NCI-H1436 (cell line): ENCODE results near the gene RNF220.
"Not testable (repeated sequence)": the region's sequence is repeated elsewhere in the genome, so short reads cannot be mapped to it uniquely, and the experiment has no call there.

ENCODE experiments used
- DNase-seq: peaks from one replicate; lab custom pipeline; 2025; lab: John Stamatoyannopoulos, UW

The RNF220 gene

DNA sequence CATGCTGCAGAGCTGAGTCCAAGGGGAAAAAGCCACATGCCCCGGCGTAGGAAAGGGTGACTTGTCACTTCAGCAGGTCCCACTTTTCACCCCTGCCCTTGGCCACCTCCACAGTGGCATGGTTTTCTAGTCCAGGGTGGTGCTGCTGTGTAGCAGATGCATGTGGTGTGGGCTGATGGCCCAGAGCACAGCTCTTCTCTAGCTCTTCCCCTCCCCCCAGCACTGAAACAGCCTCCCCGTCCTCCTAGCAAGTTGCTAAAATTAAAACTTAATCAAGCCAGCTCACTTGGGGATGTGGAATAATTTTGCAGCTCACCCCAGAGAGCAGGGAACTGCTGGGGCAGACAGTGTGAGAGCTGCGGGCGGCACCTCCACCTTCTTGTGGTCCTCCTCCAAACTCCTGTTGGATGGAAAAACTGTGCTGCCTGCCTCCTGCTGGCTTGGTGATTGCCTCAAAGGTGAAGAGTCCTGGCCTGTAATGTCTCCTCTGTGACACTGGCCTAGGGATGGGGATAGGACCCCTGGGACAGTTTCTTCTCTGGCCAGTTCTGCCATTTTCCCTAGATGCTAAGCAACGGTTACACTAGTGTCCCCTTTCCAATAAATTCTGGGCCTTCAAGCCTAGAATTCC, 91.6 kb downstream of the RNF220 start:
- no peak for DNase-seq

- no peak for DNase-seq
Measured at GRCh38 chr1:44497422-44498170, 92.5 kb downstream of the RNF220 start.

DNA sequence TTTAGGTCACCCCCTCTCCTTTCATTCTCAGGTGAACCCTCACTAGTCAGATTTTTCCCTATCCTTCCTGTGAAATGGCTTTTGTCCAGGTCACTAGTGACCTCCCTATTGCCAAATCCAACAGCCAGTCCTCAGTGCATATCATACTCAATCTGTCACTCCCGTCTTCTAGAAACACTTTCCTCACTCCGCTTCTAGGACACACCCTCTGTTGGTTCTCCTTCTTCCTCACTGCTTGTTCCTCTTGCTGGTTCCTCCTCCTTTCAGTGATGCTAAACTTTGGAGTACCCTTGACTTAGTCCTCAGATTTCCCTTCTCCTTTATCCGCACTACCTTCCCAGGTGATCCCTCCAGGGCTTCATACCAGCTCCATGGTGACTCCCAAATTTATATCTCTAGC, 94.3 kb downstream of the RNF220 start:
- DNase-seq, result no peak

- no peak for DNase-seq
Measured at GRCh38 chr1:44500181-44501046, 95.4 kb downstream of the RNF220 start.

- no peak for DNase-seq
Measured at GRCh38 chr1:44501047-44501890, 96.2 kb downstream of the RNF220 start.

DNA sequence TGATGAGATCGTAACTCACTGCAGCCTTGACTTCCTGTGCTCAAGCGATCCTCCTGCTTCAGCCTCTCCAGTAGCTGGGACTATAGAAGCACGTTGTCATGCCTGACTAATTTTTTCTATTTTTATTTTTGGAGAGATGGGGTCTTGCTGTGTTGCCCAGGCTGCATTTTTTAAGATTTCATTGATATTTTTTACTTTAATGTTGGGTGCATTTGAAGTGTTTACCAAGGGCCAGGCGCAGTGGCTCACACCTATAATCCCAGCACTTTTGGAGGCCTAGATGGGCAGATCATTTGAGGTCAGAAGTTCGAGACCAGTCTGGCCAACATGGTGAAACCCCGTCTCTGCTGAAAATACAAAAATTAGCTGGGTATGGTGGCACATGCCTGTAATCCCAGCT, 97.8 kb downstream of the RNF220 start:
- not testable (repeated sequence) for DNase-seq

- DNase-seq, result no peak
Measured at GRCh38 chr1:44503625-44504024, 98.6 kb downstream of the RNF220 start.

DNA sequence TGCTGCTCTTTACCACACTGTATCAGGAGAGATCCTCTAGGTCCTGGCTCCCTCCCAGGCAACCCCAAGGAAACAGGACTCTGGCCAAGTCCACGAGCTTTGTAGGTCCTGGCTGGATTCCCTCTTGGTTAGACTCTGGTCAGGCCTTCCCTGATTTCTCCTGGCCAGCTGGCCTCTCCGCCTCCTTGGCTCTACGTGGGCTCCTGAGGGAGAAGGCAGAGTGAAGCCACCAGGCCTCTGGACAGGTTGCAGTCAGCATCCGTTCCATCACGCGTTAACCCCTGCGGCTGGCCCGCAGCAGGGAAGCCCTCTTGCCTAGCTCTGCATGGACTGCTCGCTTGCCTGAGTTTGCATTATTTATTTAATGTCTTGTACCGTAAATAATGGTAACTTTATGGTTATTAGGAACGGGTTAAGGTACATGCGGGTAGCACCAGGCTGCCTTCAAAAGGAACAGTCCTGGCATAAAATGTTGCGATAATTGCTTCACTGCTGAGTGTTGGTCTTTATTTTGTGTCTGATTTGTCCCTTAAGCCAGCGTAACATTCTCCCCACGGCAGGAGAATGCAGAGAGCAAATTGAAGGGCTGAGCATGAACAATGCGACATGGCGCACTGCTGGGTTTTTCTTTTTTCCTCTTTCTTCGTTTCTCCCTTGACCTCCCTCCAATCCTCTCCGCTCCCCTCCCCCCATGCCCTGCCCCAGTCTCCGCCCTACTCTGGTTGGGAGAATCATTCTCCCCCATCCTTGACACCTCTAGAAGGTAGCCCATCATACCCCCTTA, 100.3 kb downstream of the RNF220 start:
- no peak for DNase-seq

DNA sequence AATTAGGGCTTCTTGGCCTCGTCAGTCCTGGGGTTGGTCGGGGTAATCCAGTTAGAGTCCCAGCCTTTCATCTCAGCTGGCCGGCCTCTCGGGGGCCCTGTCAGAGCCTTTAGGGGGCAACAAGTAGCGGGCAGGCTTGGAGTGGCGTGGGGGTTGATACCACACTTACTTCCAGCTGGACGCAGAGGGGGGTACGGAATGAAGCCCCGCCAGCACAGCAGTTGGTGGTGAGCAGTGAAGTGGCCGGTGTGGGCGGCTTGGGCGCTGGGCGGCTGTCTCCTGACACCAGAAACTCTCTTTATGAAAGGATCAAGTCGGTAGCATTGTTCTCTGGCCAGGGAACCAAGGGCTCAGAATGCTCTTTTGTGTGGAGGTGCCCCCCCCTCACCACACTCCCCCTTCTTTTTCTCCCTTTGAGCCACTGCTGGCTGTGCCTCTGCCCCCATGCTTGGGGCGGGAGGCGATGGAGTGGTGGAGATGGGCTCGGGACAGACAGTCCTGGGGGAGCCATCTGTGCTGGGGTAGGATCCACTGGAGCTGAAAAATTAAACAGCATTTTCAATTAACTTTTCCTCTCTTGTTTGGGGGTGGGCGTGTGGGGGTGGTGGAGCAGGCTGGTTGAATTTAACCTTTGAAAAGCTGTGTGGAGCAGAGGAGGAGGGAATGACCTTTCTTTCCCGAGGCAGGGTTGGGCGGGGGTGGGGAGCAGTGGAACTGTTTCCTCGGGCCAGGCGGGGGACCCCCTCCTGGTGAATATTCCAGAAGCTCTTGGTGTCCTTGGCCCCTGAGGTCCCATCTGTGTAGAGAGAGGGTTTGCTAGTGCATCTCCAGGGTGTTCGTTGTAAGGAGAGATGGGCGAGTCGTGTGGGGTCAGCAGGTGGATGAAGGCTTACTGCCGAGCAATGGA, 102.7 kb downstream of the RNF220 start:
- no peak for DNase-seq

GRCh38 chr1:44508397-44508745, 103.3 kb downstream of the RNF220 start:
- DNase-seq, result no peak

DNA sequence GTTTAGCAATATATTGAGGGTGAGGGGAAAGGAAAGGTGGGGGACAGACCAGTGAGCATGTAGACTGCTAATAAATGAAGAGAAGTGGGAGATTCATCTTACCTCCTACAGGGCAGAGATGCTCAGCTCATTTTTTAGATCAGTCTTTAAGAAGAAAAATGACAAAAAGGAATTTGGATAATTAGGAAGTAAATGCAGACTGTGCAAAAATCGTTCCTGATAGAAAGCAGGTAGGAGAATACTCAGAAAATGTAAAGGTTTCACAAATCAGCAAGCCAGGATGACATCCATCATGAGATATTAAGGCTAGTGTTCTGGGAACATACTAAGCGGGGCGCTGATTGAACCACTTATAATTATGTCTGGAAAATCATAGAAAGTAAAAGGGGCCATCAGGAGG, 106.3 kb downstream of the RNF220 start:
- no peak for DNase-seq

DNA sequence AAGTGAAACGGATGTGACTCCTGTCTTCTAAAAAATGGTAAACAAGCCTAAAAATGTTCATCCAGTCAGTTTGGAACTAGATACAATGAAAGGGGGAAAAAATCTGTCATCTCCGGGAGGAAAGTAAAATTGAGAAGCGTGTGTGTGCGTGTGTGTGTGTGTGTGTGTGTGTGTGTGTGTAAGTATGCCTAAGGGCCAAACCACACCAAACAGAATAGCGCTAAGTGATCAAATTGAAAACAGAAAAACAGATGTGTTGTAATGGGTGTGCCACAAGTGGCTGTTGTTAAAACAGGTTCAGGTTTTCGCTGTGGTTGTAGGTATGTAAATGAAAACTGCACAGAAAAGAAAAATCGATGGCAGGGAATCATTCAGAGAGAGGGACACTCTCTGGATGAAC, 106.7 kb downstream of the RNF220 start:
- DNase-seq, result no peak

DNA sequence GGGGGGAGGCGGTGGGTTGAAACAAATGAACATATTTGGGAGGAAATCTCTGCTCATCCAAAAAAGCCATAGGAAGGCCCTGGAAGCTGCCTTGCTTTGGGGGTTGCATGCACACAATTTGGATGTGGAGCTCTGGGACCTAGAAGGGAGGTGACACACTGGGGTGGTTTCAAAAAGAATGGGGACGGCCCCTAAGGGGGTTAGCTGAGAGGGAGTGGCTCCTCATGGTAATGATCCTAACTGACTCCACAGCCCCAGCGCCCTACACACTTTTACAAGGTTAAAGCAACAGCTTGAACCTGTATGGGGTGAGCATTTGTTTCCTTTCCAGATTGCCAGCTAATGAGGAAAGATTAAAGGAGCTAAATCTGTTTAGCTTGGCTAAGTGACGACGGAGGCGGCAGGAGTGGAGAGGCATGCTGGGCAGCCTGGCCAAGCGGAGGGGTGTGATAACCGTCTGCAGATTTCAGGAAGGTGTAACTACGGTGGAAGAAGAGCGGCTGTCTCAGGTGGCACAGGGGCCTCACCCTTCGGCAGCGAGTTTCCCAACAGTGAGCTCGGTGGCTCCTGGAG, 107.3 kb downstream of the RNF220 start:
- no peak for DNase-seq

DNA sequence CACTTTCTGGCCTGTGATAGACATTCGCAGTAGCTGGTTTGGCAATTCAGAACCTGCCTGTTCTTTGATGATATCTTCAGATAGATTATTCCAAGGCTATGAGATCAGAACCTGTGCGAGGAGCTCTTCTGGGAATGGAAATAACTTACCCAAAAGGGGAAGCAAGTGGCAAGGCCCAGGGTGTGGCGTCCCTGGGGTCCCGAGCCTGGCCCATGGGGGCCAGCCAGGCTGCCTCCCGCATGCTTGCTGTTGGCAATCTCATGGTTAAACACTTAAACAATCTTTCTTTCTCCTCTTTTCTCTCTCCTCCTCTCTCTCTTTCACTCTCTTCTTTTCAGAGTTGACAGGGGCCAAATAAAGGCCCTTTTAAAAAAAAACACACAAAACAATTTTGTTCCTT, 108.1 kb downstream of the RNF220 start:
- no peak for DNase-seq

- no peak for DNase-seq
Measured at GRCh38 chr1:44514673-44515072, 109.6 kb downstream of the RNF220 start.

DNA sequence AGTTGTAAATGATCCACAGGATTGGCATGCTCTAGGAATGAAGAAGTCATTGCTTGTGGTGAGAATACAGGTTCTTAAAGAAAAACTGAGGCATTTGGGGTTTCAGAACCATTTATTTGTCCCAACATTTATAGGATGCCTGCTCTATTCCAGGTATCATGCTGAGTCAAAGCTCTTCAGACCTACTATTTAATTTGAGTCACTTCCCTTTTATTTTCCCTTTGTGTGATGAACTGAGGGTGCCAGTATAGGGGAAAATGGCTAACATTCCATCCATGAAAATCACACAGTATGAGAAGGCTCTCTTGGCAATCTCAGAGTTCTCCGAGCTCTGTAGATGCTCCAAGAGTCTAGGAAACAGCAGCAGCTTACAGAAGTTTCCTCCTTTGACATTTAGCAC, 110.4 kb downstream of the RNF220 start:
- DNase-seq, result no peak

DNA sequence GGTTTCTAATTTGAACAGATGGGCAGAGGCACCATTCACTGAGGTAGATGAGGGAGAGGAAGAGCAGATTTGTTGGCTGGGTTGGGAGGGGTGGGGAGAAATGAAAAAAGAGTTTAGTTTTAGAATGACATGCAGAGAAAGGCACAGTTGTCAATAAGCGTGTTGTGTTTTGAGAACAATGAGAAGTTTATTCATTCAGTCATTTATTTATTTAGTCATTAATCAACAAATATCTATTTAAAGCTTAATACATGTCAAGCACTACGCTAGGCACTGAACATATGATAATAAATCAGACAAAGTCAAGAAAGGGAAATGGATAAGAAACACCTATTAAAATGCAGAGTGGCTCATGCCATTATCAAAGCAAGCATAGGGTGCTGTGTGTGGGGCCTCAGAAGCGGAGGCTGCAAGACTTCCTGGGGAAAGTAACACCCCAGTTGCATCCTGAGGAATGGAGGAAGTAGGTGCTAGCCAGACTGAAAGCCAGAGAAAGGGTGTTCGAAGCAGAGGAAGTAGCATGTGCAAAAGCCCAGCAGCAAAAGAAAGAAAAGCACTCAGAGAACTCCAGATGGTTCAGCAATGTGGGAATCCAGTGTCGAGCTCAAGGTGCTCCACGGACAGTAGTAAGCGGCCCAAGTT, 114.1 kb downstream of the RNF220 start:
- no peak for DNase-seq

- DNase-seq, result no peak
Measured at GRCh38 chr1:44521378-44522080, 116.5 kb downstream of the RNF220 start.
